GM12801 (cell line): ENCODE measurements around the gene TMEM63B.

Source experiments
- TF ChIP-seq, protein P1 (sequence below): IDR thresholded peaks from one replicate; pipeline ENCODE4 v1.5.1; 2011; ENCODE audit warnings: control low read depth; ENCODE audit not compliant: insufficient read length; ENCODE audit errors: extremely low read depth

TMEM63B gene

DNA sequence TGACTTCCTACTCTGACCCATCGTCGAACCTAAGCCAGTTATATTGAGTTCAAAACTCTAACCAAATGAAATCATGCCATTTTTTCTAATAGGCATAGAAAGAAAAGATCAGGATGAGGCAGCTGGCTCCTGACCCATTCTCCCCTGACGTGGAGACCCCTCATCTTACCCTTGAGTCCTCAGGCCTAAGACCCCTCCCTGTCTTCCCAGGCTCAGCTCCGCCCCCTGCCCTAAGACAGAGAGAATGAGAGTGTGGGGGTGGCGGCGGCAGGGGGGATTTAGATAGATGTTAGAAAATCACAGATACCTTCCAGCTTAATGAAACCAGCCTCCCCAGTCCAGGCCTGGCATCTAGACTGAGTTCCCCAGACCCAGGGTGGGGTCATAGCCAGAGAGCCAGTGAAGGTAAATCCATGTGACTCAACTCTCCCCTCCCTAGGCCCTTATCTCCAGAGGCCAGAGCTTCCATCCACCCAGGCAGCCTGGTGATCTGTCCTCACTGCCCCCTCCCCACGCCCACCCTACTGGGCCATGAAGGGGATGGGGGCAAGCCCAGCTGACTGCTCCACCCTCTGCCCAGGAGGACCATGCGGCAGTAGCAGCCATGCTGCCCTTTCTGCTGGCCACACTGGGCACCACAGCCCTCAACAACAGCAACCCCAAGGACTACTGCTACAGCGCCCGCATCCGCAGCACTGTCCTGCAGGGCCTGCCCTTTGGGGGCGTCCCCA lies 6.8 kb downstream of the TMEM63B start:
- TF ChIP-seq, protein P1, sequence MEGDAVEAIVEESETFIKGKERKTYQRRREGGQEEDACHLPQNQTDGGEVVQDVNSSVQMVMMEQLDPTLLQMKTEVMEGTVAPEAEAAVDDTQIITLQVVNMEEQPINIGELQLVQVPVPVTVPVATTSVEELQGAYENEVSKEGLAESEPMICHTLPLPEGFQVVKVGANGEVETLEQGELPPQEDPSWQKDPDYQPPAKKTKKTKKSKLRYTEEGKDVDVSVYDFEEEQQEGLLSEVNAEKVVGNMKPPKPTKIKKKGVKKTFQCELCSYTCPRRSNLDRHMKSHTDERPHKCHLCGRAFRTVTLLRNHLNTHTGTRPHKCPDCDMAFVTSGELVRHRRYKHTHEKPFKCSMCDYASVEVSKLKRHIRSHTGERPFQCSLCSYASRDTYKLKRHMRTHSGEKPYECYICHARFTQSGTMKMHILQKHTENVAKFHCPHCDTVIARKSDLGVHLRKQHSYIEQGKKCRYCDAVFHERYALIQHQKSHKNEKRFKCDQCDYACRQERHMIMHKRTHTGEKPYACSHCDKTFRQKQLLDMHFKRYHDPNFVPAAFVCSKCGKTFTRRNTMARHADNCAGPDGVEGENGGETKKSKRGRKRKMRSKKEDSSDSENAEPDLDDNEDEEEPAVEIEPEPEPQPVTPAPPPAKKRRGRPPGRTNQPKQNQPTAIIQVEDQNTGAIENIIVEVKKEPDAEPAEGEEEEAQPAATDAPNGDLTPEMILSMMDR = no peak

DNA sequence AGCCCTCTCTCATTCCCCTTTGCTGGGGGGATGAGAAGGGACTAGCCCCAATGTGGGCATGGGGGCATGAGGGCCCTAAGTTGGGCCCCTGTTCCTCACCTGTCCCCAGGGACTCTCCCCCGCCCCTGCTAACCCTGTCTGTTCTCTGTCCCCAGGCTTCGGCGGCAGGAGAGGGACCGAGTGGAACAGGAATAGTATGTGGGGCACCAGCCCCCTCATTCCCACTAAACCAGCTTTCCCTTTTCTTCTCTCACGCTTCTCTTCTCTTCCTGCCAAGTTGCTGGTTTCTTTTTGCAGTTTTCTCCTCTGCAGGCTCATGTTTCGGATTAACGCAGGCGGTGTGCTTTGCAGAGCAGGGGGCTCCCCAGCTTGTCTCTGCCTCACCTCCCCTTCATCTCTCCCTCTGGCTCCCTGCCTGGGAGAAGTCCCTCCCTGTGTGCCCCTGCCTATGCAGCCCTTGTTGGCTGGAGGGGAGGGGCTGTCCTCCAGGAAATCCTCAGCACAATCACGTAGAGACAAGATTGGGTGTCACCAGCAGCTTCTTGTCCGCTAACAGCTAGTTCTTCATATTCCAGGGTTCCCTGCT lies 7.9 kb downstream of the TMEM63B start:
- TF ChIP-seq, protein P1 = no peak

DNA sequence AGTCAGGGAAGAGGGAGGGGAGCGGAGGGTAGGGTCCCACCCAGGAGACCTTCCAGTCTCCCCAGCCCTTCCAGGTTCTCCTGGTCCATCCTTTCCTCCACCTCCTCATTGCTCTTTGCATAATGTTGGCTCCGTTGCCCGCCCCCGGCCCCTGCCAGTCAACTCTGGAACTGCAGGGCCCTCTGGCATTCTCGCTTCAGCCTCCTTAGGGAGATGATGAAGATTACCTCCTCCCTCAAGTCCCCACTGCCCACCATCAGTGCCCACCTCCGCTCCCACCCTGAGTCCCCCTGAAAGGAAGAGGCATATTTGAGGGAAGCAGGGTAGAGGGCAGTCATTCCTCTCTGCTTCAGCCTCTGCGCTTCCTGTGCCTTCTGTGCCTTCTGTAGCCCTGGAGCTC lies 8.5 kb downstream of the TMEM63B start:
- TF ChIP-seq, protein P1 = no peak

DNA sequence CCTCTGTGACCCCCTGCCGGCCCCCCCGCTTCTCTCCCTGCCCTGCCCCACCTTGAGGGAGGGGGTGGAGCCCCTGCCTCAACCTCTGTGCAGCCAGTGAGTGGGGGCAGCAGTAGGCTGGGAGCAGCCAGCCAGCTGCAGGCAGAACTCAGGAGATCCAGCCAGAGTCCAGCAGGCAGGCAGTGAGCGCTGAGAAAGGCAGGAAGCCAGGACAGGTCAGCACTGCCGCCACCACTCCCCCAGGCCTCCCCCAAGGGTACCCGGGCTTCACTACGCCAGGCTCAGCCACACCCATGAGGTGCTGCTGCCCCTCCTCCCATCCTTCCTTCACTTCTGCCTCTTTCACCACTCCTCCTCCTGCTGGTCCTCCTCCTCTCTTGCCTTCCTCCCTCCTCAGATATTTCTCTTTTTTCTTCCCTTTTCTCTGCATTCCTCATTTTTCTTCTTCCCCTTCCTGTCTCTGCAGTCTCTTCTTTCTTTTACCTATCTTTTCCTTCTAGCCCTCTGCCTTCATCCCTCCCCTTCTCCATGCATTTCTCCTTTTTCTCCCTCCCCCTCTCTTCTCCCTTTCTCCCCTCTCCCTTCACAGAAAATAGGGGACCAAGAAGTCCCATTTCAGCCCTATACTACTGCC lies 11.5 kb downstream of the TMEM63B start:
- TF ChIP-seq, protein P1 = no peak

DNA sequence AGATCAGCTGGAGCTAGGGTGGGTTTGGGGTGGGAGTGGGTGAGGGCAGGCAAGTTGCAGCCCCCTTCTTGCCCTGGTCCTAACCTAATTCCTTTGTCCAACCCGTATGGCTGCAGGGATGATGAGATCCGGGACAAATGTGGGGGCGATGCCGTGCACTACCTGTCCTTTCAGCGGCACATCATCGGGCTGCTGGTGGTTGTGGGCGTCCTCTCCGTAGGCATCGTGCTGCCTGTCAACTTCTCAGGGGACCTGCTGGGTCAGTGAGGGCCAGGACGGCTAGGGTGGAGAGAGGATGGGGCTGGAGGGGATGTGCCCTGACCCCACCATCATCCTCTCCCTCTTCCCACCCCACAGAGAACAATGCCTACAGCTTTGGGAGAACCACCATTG lies 12.0 kb downstream of the TMEM63B start:
- TF ChIP-seq, protein P1 = no peak

DNA sequence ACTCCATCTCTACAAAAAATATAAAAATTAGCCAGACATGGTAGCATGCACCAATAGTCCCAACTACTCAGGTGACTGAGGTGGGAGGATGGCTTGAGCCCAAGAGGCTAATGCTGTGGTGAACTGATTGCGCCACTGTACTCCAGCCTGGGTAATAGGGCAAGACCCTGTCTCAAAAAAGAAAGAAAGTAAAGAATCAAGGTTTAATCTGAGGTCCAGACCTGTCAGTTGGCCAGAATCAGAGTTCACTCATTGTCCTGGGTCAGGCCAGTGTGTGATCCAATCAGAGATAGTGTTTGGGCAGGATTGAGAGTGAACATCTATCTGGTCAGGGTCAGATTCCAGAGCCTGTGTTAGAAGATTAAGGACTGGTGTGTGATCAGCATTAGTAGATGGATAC lies 15.5 kb downstream of the TMEM63B start:
- TF ChIP-seq, protein P1 = no peak

DNA sequence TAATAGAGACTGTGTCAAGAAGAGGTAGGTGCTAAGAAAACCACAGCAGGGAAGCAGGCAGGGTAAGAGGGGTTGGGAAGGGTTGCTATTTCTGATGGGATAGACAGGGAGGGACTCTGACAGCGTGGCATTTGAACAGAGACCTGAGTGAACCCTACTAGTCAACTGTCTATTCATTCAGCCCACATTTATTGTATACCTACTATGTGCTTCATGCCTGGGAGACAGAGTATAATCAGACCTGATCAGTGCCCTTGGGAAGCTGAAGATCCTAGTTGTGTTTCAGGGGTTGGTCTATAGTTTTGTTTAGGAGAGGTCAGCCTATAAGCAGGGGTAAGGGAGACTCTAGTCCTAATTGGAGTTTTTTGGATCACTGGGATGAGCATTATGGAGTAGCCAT lies 16.4 kb downstream of the TMEM63B start:
- TF ChIP-seq, protein P1 = no peak
